DOHH2 (cell line): Measurements from ENCODE around the gene HYDIN.

ENCODE experiments used
- CTCF ChIP-seq: fragments of 200-600 bp; sonication (generic); IDR thresholded peaks from one replicate; pipeline ENCODE4 v1.5.1; 2014; ENCODE audit warnings: antibody characterized with exemption, mild to moderate bottlenecking, low read depth, low read length; ENCODE audit not compliant: poor library complexity, severe bottlenecking
- EZH2phosphoT487 ChIP-seq: fragments of 200-600 bp; sonication (generic); IDR thresholded peaks from 2 replicates; pipeline ENCODE4 v1.6.1; 2017; ENCODE audit warnings: borderline replicate concordance, mild to moderate bottlenecking, antibody characterized with exemption, low read length, moderate library complexity, mixed read lengths

- no peak for TF ChIP-seq CTCF
- no peak for TF ChIP-seq EZH2phosphoT487
Measured at GRCh38 chr16:70793851-70794502, 436.5 kb downstream of the HYDIN start.
